GM20431 (cell line): Measurements from ENCODE around the gene EMILIN2.
"Not testable (repeated sequence)": the region's sequence is repeated elsewhere in the genome, so short reads cannot be mapped to it uniquely, and the experiment has no call there.

Experiments
- in situ Hi-C: fragments of 300-500 bp; cut with MseI, MboI; formaldehyde crosslinking; loops from one replicate; pipeline ENCODE4 v1.15.0; 2020; ENCODE audit warnings: low sequenced_read_pairs; ENCODE audit not compliant: unreplicated experiment

EMILIN2 gene

GRCh38 chr18:2840521-2840920, 6.3 kb upstream of the EMILIN2 start:
- in situ Hi-C loops: no loop called here

GRCh38 chr18:2843146-2843545, 3.7 kb upstream of the EMILIN2 start:
- in situ Hi-C loops: no loop called here

- in situ Hi-C loops: no loop called here
Observed at GRCh38 chr18:2845172-2845571, 1.6 kb upstream of the EMILIN2 start.

- in situ Hi-C loops: no loop called here
Observed at GRCh38 chr18:2847317-2848246, 776 bp downstream of the EMILIN2 start.

GRCh38 chr18:2848247-2849246, 1.7 kb downstream of the EMILIN2 start:
- in situ Hi-C loops: no loop called here

GRCh38 chr18:2850816-2851215, 4.0 kb downstream of the EMILIN2 start:
- in situ Hi-C loops: no loop called here

GRCh38 chr18:2851771-2852170, 5.0 kb downstream of the EMILIN2 start:
- in situ Hi-C loops: no loop called here

- in situ Hi-C loops: not testable (repeated sequence)
Observed at GRCh38 chr18:2852460-2852859, 5.7 kb downstream of the EMILIN2 start.

- in situ Hi-C loops: no loop called here
Observed at GRCh38 chr18:2853173-2853925, 6.5 kb downstream of the EMILIN2 start.

GRCh38 chr18:2853926-2854664, 7.3 kb downstream of the EMILIN2 start:
- in situ Hi-C loops: no loop called here

- in situ Hi-C loops: no loop called here
Observed at GRCh38 chr18:2854875-2855274, 8.1 kb downstream of the EMILIN2 start.

- in situ Hi-C loops: no loop called here
Observed at GRCh38 chr18:2855560-2856350, 8.9 kb downstream of the EMILIN2 start.

- in situ Hi-C loops: no loop called here
Observed at GRCh38 chr18:2856547-2857170, 9.9 kb downstream of the EMILIN2 start.

- in situ Hi-C loops: no loop called here
Observed at GRCh38 chr18:2857491-2858131, 10.8 kb downstream of the EMILIN2 start.

- in situ Hi-C loops: not testable (repeated sequence)
Observed at GRCh38 chr18:2860397-2860796, 13.6 kb downstream of the EMILIN2 start.

- in situ Hi-C loops: not testable (repeated sequence)
Observed at GRCh38 chr18:2863997-2864396, 17.2 kb downstream of the EMILIN2 start.

- in situ Hi-C loops: not testable (repeated sequence)
Observed at GRCh38 chr18:2866465-2866864, 19.7 kb downstream of the EMILIN2 start.

- in situ Hi-C loops: no loop called here
Observed at GRCh38 chr18:2869207-2869606, 22.4 kb downstream of the EMILIN2 start.
